Measurements from ENCODE around the gene RASSF6. TPM values are rescaled to one million over a fixed set of nuclear protein-coding genes. Genes with fewer than 3 reads are reported as not detected.
A peak's percentile ranks its signal among the peaks of the same experiment; 100 is the strongest.

RASSF6 gene
- total and polyA plus RNA-seq, 2 of the 8 experiments (the other 6 are each of a cell fraction or from before 2014, with no cell fraction given) = 0.03 to 0.28 TPM

DNA sequence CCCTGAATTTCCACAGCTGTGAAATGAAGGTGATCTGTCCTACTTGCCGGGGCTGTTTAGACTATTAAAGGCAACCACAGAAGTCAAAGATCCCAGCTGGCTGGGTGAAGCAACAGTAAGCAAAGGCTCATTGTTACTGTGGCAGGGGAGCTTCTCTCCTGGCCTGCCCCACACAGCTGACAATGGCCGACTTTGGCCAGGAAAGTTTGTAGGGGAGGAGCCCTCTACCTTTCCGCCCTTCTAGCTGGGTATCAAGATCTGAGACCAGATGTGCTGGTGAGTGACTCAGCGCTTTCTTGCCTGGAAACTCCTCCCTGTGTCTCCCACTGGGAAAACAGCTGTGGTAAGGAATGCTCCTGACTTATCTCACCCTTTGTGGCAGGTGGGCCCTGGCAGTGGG lies 21.1 kb downstream of the RASSF6 start (continued):
- TF ChIP-seq JUND (IDR thresholded peaks at IDR 0.05; ENCODE audit: low read length) (peak; percentile 60; the same call in 1 of the 2 replicates), KDM4A (IDR thresholded peaks at IDR 0.05; ENCODE audit: low read depth, low read length, severe bottlenecking) (no peak), EP300 (IDR thresholded peaks at IDR 0.05; ENCODE audit: borderline replicate concordance in 1 of 2, low read depth in 2 of 2, low read length in 2 of 2) (peak in 1 of 2 experiments; percentile 1; a peak in 1 of 3 replicates), NANOG (IDR thresholded peaks at IDR 0.05; ENCODE audit: insufficient read depth, low read depth, low read length, poor library complexity, severe bottlenecking) (no peak), TEAD4 (IDR thresholded peaks at IDR 0.05; ENCODE audit: low read depth, low read length) (no peak)
- TF ChIP-seq, protein P1, sequence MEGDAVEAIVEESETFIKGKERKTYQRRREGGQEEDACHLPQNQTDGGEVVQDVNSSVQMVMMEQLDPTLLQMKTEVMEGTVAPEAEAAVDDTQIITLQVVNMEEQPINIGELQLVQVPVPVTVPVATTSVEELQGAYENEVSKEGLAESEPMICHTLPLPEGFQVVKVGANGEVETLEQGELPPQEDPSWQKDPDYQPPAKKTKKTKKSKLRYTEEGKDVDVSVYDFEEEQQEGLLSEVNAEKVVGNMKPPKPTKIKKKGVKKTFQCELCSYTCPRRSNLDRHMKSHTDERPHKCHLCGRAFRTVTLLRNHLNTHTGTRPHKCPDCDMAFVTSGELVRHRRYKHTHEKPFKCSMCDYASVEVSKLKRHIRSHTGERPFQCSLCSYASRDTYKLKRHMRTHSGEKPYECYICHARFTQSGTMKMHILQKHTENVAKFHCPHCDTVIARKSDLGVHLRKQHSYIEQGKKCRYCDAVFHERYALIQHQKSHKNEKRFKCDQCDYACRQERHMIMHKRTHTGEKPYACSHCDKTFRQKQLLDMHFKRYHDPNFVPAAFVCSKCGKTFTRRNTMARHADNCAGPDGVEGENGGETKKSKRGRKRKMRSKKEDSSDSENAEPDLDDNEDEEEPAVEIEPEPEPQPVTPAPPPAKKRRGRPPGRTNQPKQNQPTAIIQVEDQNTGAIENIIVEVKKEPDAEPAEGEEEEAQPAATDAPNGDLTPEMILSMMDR (IDR thresholded peaks at IDR 0.05; ENCODE audit: control extremely low read depth in 1 of 3, insufficient read depth in 1 of 3, low read depth in 1 of 3, low read length in 3 of 3) = no peak

All from H1 (cell line).